Coronary artery (tissue), 2 donors: ENCODE measurements around the gene HECW1.

Experiments
- DNase-seq: peaks from one replicate; pipeline ENCODE4 v3.0.0-alpha.2; 2017; ENCODE audit warnings: low spot score
- H3K27ac ChIP-seq, 2 donors: fragments of 200-600 bp; sonication (generic); one replicate each; pipeline ENCODE4 v1.5.1; 2016 to 2019
- H3K4me3 ChIP-seq: fragments of 200-600 bp; sonication (generic); 2 replicates; pipeline ENCODE4 v1.5.1; 2016; ENCODE audit warnings: mild to moderate bottlenecking, moderate library complexity
- CTCF ChIP-seq: fragments of 200-600 bp; sonication (generic); IDR thresholded peaks from one replicate; pipeline ENCODE4 v1.5.1; 2019; ENCODE audit warnings: antibody characterized with exemption

Gene HECW1

DNA sequence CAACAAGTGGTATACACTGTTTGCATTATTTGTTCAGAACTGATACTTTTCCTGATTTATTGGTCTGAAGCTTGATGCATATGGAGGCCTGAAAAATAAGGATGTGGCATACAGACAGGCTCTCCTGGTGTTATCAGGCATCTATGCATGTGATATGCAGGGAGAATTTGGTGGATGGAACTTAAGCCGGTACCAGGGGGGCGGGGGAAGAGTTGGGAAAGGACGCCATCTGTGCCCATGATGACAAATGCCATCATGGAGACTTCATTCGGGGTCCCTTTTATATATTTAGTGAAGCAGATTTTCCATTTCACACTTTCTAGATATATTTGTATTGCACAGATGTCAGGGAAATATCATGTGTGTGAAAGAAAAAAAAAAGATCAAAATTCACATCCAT lies 5.4 kb downstream of the HECW1 start:
- DNase-seq, result no peak
- Histone ChIP-seq H3K27ac (no peak overlapping the region), H3K4me3 (no peak overlapping the region)
- TF ChIP-seq CTCF, result no peak

- no peak for TF ChIP-seq CTCF
- Histone ChIP-seq H3K27ac (no peak overlapping the region), H3K4me3 (no peak overlapping the region)
- no peak for DNase-seq
These were observed 5.9 kb downstream of the HECW1 start for GRCh38 chr7:43118313-43118712.

- TF ChIP-seq CTCF, result no peak
- Histone ChIP-seq H3K4me3 (no peak overlapping the region), H3K27ac (no peak overlapping the region)
- DNase-seq, result no peak
These were observed 7.1 kb downstream of the HECW1 start for GRCh38 chr7:43119371-43120075.

DNA sequence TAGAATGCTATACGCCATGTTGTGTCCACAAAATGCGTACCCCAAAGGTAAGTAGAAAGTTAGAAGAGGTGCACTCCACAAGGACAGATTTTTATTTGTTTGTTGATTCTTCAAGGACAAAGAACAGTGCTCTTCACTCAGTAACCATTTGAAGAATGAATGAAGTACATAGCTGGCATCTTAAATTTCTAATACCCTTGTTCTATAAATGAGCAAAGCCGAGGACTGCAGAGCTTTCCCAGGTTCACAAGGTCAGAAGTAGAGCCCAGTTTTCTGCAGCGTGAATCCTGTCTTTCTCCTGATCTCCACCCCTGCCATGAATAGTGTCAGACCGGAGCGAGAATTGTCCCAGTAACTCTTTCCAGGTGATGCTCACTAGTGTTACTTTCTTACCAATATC lies 9.5 kb downstream of the HECW1 start:
- no peak for DNase-seq
- TF ChIP-seq CTCF, result no peak
- Histone ChIP-seq H3K4me3 (no peak overlapping the region), H3K27ac (no peak overlapping the region)

- Histone ChIP-seq H3K27ac (no peak overlapping the region), H3K4me3 (no peak overlapping the region)
- no peak for DNase-seq
- no peak for TF ChIP-seq CTCF
These were observed 11.0 kb downstream of the HECW1 start for GRCh38 chr7:43123457-43123856.

GRCh38 chr7:43124388-43124787 lies 11.9 kb downstream of the HECW1 start:
- no peak for DNase-seq
- TF ChIP-seq CTCF, result no peak
- H3K4me3 ChIP-seq, result no peak overlapping the region

GRCh38 chr7:43130347-43130746 lies 17.9 kb downstream of the HECW1 start:
- Histone ChIP-seq H3K27ac (no peak overlapping the region), H3K4me3 (no peak overlapping the region)
- no peak for TF ChIP-seq CTCF
- no peak for DNase-seq

More at GRCh38 chr7:43124388-43124787, 11.9 kb downstream of the HECW1 start:
- no peak overlapping the region for H3K27ac ChIP-seq
